IPS-18a (cell line): ENCODE results near the gene ZNF385A.
"Not testable (repeated sequence)": the region's sequence is repeated elsewhere in the genome, so short reads cannot be mapped to it uniquely, and the experiment has no call there.

ENCODE experiments used
- H3K27ac ChIP-seq: one replicate; pipeline ENCODE4 v1.5.1; 2013; ENCODE audit warnings: low read length
- H3K27me3 ChIP-seq: one replicate; pipeline ENCODE4 v1.6.1; 2013; ENCODE audit warnings: mild to moderate bottlenecking, low read length; ENCODE audit not compliant: control insufficient read depth, insufficient read depth
- H3K36me3 ChIP-seq: one replicate; pipeline ENCODE4 v1.6.1; 2013; ENCODE audit warnings: low read depth, low read length; ENCODE audit not compliant: control insufficient read depth
- H3K4me1 ChIP-seq: one replicate; pipeline ENCODE4 v1.6.1; 2013; ENCODE audit warnings: low read depth, low read length; ENCODE audit not compliant: control insufficient read depth
- H3K4me3 ChIP-seq: one replicate; pipeline ENCODE4 v1.5.1; 2013; ENCODE audit warnings: low read length
- H3K9ac ChIP-seq: one replicate; pipeline ENCODE4 v1.6.1; 2013; ENCODE audit warnings: mild to moderate bottlenecking, low read length, moderate library complexity
- H3K9me3 ChIP-seq: one replicate; pipeline ENCODE4 v1.6.1; 2013; ENCODE audit warnings: low read depth, low read length; ENCODE audit not compliant: control insufficient read depth

The ZNF385A gene

DNA sequence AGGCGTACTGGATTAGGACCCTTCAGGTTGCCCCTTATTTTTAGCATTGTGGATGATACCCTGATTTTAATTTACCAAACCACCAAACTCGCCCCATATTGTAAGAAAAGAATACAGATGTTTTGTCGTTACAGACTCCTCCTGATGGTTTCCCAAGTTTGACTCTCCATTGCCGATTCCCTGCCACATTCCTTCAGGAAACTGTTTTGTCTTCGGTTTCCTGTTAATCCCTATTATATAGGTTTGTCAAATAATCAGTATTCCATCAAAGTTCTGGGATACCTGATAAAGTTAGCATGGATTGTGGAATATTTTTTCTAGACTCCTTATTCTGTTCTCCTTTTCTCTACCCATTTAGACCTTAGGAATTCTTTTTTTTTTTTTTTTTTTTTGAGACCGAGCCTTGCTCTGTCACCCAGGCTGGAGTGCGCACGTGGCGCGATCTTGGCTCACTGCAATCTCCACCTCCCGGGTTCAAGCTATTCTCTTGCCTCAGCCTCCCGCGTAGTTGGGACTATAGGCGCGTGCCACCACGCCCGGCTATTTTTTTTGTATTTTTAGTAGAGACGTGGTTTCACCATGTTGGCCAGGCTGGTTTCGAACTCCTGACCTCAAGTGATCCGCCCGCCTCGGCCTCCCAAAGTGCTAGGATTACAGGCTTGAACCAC, 59.0 kb downstream of the ZNF385A start:
- Histone ChIP-seq H3K27ac (peak overlapping the region; percentile 62), H3K9ac (peak overlapping the region; percentile 96), H3K4me3 (peak overlapping the region; percentile 98), H3K4me1 (peaks cover 16% of the 10 kb centered on the region)
- not testable (repeated sequence) for H3K36me3 ChIP-seq, H3K27me3 ChIP-seq, H3K9me3 ChIP-seq

DNA sequence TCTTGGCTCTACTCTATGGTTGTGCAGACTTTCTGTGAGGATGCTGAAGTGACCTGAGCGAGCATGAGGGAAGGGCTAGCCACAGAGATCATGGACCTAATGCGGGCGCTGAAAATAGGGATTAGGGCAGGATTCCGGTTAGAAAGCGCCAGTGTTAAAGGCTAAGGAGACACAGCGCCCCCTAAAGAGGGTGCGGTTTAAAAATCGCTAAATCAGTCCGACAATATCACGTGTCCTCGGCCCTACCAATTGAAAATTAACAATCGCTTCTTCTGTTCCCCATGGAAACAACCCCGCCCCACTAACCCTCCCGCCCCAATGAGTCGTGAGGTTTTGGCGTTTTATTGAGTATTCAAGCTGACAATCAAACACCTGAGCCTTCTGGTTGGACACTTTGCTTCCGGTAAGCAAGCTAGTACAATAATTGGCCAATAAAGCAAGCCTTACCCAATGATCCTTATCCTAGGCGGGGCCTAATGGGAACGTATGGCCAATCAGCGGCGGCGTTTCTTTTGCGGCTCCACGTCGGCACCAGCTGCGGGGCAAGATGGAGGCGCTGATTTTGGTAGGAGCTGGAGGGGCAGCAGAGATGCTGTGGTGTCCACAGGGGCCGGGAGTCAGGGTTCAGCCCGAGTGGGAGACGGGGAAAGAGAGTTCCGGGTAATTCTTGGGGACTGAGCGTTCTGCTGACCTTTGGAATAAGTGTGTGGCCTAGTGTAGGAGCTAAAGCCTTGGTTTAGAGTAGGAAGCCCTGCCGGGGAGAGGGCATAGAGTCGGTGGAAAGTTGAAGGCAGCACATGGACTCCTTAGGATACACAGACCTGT, 59.7 kb downstream of the ZNF385A start, which contains the start of gene COPZ1:
COPZ1 (plus strand) TSS at position 515 of the 825 bp plus-strand sequence; CDS start at position 548, 33 bp downstream.
- Histone ChIP-seq H3K9me3 (no peaks in the 10 kb centered on the region), H3K27ac (peak within 1 kb of the TSS; percentile 62), H3K27me3 (no peaks in the 10 kb centered on the region)

DNA sequence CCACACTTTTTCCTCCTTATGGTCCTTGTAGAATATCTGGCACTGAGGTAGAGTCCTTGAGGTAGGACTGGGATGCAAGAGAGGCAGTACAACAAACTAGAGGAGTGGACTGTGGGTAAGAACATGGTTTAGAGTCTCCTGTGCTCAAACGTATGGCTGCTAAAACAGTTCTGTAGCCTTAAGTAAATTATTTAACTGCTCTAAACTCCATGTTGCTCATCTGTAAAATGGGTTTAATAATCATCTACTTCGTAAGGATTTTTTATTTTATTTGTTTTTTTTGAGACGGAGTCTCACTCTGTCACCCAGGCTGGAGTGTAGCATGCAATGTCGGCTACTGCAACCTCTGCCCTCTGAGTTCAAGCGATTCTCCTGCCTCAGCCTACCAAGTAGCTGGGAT, 63.2 kb downstream of the ZNF385A start:
- Histone ChIP-seq H3K27me3 (no peaks in the 10 kb centered on the region), H3K4me1 (no peaks in the 10 kb centered on the region), H3K27ac (no peak overlapping the region), H3K4me3 (no peak overlapping the region), H3K36me3 (no peaks in the 10 kb centered on the region), H3K9ac (no peak overlapping the region), H3K9me3 (no peaks in the 10 kb centered on the region)

More for the DNA sequence above, 59.7 kb downstream of the ZNF385A start, which contains the start of gene COPZ1:
- Histone ChIP-seq H3K4me1 (peaks cover 13% of the 10 kb centered on the region), H3K4me3 (peak within 1 kb of the TSS; percentile 98), H3K36me3 (no peaks in the 10 kb centered on the region), H3K9ac (peak within 1 kb of the TSS; percentile 96)
